Parathyroid adenoma (tissue), 2 donors: ENCODE data around the gene TRMT44.

Experiments
- H2AFZ ChIP-seq: fragments of 300-600 bp; sonication (generic); one replicate; pipeline ENCODE4 v1.7.0; 2017; ENCODE audit warnings: antibody characterized with exemption, mild to moderate bottlenecking
- H3K27ac ChIP-seq: fragments of 300-600 bp; sonication (generic); one replicate; pipeline ENCODE4 v1.7.0; 2017
- H3K27me3 ChIP-seq: fragments of 300-600 bp; sonication (generic); one replicate; pipeline ENCODE4 v1.7.0; 2017; ENCODE audit warnings: low read length; ENCODE audit not compliant: control insufficient read depth, insufficient read depth
- H3K36me3 ChIP-seq: fragments of 300-600 bp; sonication (generic); one replicate; pipeline ENCODE4 v1.7.0; 2017; ENCODE audit warnings: low read length; ENCODE audit not compliant: control insufficient read depth, insufficient read depth
- H3K4me1 ChIP-seq: fragments of 300-600 bp; sonication (generic); one replicate; pipeline ENCODE4 v1.7.0; 2017; ENCODE audit warnings: control low read depth
- H3K4me2 ChIP-seq: fragments of 300-600 bp; sonication (generic); one replicate; pipeline ENCODE4 v1.7.0; 2017; ENCODE audit warnings: low read length
- H3K4me3 ChIP-seq: fragments of 300-600 bp; sonication (generic); one replicate; pipeline ENCODE4 v1.7.0; 2017; ENCODE audit warnings: low read depth, low read length
- H3K79me2 ChIP-seq: fragments of 300-600 bp; sonication (generic); one replicate; pipeline ENCODE4 v1.7.0; 2017; ENCODE audit warnings: control low read depth
- H3K9ac ChIP-seq: fragments of 300-600 bp; sonication (generic); one replicate; pipeline ENCODE4 v1.7.0; 2017; ENCODE audit warnings: mild to moderate bottlenecking
- H3K9me3 ChIP-seq: fragments of 300-600 bp; sonication (generic); one replicate; pipeline ENCODE4 v1.7.0; 2017; ENCODE audit warnings: low read length; ENCODE audit not compliant: control insufficient read depth
- TF ChIP-seq, protein P1 (sequence below): fragments of 300-600 bp; sonication (generic); IDR thresholded peaks from one replicate; pipeline ENCODE4 v1.7.0; 2017; ENCODE audit warnings: antibody characterized with exemption, mild to moderate bottlenecking
- donor health status: primary hyperparathyroidism.

Gene TRMT44

GRCh38 chr4:8522160-8523120, 81.9 kb downstream of the TRMT44 start:
- H3K9me3 ChIP-seq = no peaks in the 10 kb centered on the region
- H3K79me2 ChIP-seq = no peaks in the 10 kb centered on the region
- no peak overlapping the region for H3K4me2 ChIP-seq
- no peaks in the 10 kb centered on the region for H3K27me3 ChIP-seq
- no peak overlapping the region for H2AFZ ChIP-seq
- H3K4me1 ChIP-seq = no peaks in the 10 kb centered on the region
- no peaks in the 10 kb centered on the region for H3K36me3 ChIP-seq
- TF ChIP-seq, protein P1, sequence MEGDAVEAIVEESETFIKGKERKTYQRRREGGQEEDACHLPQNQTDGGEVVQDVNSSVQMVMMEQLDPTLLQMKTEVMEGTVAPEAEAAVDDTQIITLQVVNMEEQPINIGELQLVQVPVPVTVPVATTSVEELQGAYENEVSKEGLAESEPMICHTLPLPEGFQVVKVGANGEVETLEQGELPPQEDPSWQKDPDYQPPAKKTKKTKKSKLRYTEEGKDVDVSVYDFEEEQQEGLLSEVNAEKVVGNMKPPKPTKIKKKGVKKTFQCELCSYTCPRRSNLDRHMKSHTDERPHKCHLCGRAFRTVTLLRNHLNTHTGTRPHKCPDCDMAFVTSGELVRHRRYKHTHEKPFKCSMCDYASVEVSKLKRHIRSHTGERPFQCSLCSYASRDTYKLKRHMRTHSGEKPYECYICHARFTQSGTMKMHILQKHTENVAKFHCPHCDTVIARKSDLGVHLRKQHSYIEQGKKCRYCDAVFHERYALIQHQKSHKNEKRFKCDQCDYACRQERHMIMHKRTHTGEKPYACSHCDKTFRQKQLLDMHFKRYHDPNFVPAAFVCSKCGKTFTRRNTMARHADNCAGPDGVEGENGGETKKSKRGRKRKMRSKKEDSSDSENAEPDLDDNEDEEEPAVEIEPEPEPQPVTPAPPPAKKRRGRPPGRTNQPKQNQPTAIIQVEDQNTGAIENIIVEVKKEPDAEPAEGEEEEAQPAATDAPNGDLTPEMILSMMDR = no peak
- no peak overlapping the region for H3K4me3 ChIP-seq
- H3K27ac ChIP-seq = no peak overlapping the region
- H3K9ac ChIP-seq = no peak overlapping the region

GRCh38 chr4:8523175-8523574, 82.6 kb downstream of the TRMT44 start:
- Histone ChIP-seq H3K9me3 (no peaks in the 10 kb centered on the region), H3K4me1 (no peaks in the 10 kb centered on the region), H3K27me3 (no peaks in the 10 kb centered on the region), H3K27ac (no peak overlapping the region), H3K79me2 (no peaks in the 10 kb centered on the region), H3K4me2 (no peak overlapping the region), H3K4me3 (no peak overlapping the region), H2AFZ (no peak overlapping the region), H3K9ac (no peak overlapping the region), H3K36me3 (no peaks in the 10 kb centered on the region)
- TF ChIP-seq, protein P1 = no peak

DNA sequence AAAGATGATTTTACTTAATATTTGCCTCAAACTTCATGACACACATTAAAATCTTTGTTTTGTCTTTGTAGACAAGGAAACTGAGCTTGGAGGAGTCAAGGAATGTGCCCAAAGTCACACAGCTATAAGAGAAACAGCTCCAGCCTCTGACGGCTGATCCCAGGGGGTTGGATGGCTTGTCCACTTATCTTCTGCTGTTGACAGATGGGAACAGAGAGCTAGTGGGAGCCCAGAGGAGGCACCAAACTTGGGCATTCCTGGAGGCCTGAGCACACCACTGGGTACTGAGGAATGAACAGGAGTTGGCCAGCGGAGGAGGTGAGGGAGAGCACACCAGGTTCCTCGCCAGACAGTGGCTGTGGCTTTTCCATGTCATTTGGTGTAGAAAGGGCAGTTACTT, 83.2 kb downstream of the TRMT44 start:
- Histone ChIP-seq H3K4me2 (no peak overlapping the region), H3K4me3 (no peak overlapping the region), H3K4me1 (no peaks in the 10 kb centered on the region), H3K79me2 (no peaks in the 10 kb centered on the region), H3K27me3 (no peaks in the 10 kb centered on the region), H3K27ac (no peak overlapping the region), H2AFZ (no peak overlapping the region), H3K36me3 (no peaks in the 10 kb centered on the region), H3K9ac (no peak overlapping the region), H3K9me3 (no peaks in the 10 kb centered on the region)
- TF ChIP-seq, protein P1 = no peak

DNA sequence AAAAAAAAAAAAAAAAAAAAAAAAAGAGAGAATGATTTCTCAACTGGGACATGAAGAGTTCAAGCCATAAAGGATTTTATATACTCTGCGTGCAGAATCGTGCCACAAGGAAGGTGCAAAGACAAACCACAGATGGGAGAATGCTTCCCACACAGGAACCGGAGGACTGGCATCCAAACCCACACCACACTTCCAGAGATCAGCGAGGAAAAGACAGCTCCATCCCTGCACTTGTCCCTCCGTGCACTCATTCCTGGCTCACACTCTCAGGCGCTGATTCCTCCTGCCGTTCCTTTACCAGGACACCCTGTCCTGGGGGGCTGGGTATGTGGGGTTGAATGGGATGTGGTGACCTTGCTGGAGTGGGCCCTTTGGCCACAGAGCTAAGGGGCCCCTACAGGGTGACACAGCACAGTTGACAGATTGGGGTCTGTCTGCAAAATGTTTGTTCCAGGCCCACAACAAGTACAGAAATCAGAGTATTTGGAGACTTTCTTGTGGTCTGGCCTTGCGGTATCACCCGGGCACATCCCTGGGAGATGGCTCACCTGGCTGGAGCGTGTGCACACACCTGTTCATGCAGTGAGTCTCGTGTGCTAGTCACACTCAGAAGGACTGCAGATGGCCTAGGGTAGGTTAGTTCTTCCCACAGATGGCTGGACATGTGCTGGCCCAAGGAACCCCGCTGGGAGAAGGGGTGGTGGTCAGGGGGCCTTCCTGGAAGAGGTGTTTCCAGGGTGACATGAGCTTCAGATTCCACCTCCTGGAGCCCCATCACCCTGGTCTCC, 84.2 kb downstream of the TRMT44 start:
- Histone ChIP-seq H3K9ac (no peak overlapping the region), H2AFZ (no peak overlapping the region), H3K36me3 (no peaks in the 10 kb centered on the region), H3K27ac (no peak overlapping the region), H3K9me3 (no peaks in the 10 kb centered on the region), H3K4me2 (no peak overlapping the region), H3K4me1 (no peaks in the 10 kb centered on the region), H3K27me3 (no peaks in the 10 kb centered on the region), H3K79me2 (no peaks in the 10 kb centered on the region), H3K4me3 (no peak overlapping the region)
- TF ChIP-seq, protein P1 = no peak
